Nucleus accumbens (tissue), 56 donors: Measurements from ENCODE around the gene VWC2.

Experiments
- DNase-seq, 56 donors: peaks; one replicate each; lab custom pipeline; 2025; lab: John Stamatoyannopoulos, UW

The VWC2 gene

DNA sequence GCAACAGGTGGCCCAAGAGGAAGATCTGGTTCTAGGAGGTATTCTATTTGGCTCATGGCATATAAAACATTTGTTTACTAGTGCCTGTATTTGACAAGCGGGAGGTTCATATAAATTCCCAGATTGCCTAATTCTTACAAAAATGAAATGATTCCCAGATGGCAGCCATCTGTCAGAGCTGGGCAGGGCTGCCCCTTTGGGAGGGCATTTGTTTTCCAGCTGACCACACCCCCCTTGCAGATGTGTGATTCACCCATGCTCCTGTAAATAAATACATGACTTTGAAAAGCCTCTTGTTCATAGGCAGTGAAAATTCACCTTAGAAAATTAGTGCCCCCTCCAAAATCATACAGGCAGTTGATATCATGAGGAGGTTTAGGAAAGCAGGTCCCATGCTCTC lies 8.6 kb downstream of the VWC2 start:
- DNase-seq, result no peak

DNA sequence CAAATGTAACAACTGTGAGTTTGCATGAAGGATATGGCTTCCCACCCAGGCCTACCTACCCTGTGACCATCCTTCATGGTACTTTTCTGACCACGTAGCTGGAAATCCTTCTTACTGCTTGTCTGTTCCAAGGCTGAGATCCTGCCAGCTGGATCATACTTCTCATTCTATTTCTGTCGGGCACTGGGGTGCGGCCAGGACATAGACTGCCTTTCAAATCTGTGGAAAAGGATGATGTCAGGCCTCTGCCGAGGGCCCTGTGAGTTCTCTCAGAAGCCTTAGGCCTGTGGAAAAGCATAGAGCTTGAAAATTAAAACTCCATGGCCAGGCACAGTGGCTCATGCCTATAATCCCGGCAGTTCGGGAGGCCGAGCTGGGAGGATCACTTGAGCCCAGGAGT lies 10.0 kb downstream of the VWC2 start:
- DNase-seq, result peak in 2 of 56 donors; percentile 24 to 31

GRCh38 chr7:49787980-49788379 lies 14.5 kb downstream of the VWC2 start:
- no peak for DNase-seq

- no peak for DNase-seq
These were observed 15.1 kb downstream of the VWC2 start for GRCh38 chr7:49788455-49789059.

GRCh38 chr7:49789736-49790135 lies 16.3 kb downstream of the VWC2 start:
- no peak for DNase-seq

DNA sequence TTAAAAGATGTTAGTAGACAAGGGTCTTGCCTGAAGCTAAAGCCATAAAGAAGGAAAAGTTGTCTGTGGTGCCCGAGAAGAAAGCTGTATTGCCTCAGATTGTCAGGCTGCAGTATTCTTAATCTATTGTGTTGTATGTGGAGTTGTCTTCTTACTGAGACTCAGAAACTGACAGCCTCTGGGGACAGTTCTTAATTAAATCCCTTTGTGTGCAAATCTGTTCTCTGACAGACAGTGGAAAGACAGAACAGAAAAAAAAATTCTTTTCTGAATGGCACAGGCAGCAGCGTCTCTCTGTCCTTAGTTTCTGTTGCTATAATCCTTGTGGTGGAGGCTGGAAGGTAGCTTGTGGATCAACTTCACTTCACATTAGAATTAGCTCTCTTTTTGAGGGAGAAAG lies 16.8 kb downstream of the VWC2 start:
- DNase-seq, result no peak

DNA sequence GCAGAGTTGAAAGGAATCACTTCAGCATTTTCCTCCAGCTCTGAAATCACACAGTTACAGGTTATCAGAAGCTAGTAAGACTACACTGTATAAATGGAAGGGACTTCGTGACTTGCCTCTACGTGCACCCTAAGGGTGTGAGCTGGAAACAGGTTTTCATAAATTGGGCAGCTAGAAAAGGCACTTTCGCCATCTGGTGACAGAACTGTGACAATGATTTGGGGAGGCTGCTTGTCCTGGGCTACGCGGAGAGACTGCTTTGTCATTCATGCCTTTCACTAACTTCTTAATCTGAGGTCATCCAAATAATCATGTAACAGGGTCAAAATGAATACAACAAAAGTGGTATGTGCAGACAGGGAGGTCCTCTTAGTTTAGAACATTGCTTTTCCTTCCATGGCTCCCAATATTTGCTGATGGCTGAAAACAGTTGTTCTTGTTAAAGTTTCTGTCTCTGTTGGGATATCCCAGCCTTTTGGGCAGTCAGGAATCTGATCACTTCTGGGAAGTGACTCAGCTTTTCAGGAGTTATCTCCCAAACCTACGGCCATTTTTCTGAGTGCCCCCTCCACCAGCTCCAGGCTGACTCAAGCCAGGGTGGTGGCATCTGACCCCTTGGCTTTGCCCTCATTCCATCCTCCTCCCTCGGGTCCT lies 17.8 kb downstream of the VWC2 start:
- DNase-seq, result no peak

GRCh38 chr7:49797987-49798660 lies 24.7 kb downstream of the VWC2 start:
- no peak for DNase-seq

- DNase-seq, result no peak
These were observed 26.6 kb downstream of the VWC2 start for GRCh38 chr7:49800031-49800430.

DNA sequence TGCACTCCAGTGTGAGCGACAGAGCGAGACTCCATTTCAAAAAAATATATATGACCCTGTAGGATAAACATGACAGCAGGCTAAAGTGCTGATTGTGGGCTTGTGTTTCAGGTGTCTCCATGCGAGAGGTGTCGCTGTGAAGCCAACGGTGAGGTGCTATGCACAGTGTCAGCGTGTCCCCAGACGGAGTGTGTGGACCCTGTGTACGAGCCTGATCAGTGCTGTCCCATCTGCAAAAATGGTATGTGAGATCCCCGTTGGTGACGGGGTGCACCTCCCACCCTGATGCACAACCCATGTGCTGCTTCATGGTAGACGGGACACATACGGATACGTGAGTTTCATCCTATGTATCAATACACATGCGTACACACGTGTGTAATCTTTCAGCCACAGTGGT lies 29.2 kb downstream of the VWC2 start:
- DNase-seq, result no peak

DNA sequence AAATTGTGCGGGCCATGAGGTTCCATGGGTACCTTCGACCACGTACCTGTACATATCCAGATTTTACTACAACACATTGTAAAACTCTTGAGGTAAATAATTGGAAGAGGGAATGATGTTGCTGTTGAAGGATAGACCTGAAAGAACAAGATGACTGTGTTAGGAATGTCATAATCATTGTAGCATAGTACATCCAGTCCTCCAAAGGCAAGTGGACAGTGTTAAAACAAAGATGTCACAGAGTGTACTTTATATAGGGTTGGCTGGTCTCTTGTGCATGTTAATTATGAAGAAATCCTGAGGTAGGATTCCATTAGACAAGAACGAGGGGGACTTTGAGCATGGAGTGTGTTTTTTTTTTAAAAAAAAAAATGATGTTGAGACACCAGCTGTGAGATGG lies 30.4 kb downstream of the VWC2 start:
- DNase-seq, result no peak

DNA sequence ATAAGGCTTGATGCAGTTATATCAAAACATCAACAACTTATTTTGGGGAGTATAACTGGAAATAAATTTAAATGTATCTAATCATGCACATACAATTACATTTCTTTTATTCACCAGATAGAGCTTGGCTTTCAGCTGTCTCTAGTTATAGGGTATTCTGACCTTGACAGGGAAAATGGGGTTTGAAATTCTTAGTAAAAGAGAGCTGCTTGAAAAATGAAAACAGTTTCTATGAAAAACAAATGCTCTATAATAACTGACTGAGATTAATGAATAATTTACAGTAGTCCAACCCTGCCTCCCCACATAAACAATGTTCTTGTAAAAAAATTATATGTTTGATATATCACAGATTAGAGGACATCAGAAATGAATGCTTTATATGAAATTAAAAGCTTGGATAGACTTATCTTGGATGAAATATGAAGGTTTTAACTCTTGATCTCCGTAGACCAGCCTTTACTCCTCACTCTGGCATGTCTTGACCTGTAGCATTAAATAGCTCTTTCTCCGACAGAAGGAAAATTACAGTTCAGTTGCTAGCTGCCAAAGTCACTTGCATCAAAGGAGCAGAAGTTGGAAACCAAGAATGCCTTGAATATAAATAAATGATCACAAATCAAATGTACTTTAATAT lies 32.1 kb downstream of the VWC2 start:
- no peak for DNase-seq

DNA sequence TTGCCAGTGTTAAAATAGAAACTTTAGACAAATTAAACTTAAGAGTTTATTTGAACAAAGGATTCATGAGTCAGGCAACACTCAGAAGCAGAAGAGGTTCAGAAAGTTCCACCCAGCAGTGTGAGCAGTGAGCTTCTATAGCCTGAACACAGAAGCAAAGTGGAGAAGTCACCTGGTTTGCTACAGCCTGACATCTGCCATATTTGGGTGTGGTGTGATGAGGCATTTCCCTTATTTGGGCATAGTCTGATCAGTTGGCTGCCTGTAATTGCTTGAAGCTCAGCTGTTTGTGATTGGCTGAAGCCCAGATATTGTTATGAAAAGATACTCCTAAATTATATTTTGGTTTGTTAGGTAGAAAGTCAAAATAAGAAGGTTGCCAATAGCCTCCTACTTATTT lies 39.1 kb downstream of the VWC2 start:
- no peak for DNase-seq

- DNase-seq, result no peak
These were observed 43.8 kb downstream of the VWC2 start for GRCh38 chr7:49817279-49817678.

GRCh38 chr7:49821181-49821580 lies 47.7 kb downstream of the VWC2 start:
- DNase-seq, result no peak

GRCh38 chr7:49822856-49823255 lies 49.4 kb downstream of the VWC2 start:
- no peak for DNase-seq

DNA sequence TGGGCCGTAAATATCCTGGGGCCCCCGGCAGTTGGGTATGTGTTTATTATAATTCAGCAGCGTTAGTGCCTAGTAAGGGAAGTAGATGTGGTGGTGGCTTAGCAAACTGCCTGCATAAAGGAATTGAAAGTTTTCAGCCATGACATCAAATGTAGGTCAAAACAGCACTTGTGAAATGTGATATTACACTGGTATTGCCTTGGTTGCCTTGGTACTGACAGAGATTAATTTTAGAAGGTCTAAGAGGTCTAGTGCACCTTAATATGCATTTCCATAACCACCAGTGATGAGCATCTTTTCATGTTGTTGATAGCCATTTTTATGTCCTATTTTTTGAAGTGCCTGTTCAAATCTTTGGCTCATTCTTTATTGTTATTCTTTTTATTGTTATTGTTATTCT lies 50.1 kb downstream of the VWC2 start:
- no peak for DNase-seq

GRCh38 chr7:49839863-49840645 lies 66.6 kb downstream of the VWC2 start:
- no peak for DNase-seq

- no peak for DNase-seq
These were observed 67.4 kb downstream of the VWC2 start for GRCh38 chr7:49840751-49841405.

DNA sequence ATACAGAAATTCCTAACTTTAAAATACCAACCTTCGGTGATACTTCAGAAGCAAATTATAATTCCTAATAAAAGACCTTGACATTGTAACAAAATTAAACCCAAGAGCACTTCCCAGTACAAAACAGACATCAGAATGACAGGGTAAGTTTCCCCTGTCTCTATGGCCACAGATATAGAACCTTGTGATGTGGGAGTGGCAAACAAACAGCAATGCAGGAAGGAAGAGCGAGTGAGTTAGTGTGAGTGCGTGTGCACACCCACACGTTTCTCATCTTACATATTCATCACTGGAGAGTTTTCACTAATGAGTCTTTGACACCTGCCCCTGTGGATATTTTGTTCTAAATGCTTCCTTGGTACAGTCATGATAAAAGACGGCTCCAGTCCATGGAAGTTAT lies 72.2 kb downstream of the VWC2 start:
- no peak for DNase-seq
